GM12892 (cell line): ENCODE data around the gene CNTNAP2.

Source experiments
- DNase-seq: peaks from one replicate; pipeline ENCODE4 v3.0.0; 2011; ENCODE audit not compliant: insufficient read length
- FAIRE-seq: peaks from 2 replicates; lab custom pipeline; 2011; peaks lifted over from hg19 to GRCh38; lab: Jason Lieb, UNC
- POLR2A ChIP-seq: IDR thresholded peaks from 2 replicates; pipeline ENCODE4 v1.6.1; 2011; ENCODE audit warnings: low read depth, low read length, control low read depth
- POLR2AphosphoS5 ChIP-seq: IDR thresholded peaks from 2 replicates; pipeline ENCODE4 v1.6.1; 2011; ENCODE audit warnings: low read depth, low read length, control low read depth
- TAF1 ChIP-seq: IDR thresholded peaks from 2 replicates; pipeline ENCODE4 v1.6.1; 2011; ENCODE audit warnings: low read depth, mild to moderate bottlenecking, control low read depth, low read length, borderline replicate concordance

CNTNAP2 gene

DNA sequence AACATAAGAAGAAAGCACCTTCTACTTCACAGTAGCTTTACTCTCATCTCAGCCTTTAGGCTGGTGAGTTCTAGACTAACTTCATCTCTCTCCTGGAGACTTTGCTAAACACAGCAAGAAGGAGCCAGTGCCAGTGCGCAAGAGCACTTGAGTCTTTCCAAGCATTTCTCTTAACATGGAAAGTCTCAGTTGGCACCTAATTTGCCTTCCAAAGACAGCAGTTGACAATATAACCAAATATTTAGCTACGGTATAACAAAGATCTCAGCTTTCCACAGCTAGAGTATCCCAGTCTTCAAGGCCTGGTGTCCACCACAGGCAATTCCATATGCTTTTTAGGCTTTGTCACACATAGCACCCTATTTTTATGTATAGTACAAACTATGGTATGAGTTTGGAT, 1204.9 kb downstream of the CNTNAP2 start:
- FAIRE-seq = no peak
- DNase-seq = no peak
- TF ChIP-seq POLR2AphosphoS5 (no peak), TAF1 (no peak), POLR2A (no peak)

DNA sequence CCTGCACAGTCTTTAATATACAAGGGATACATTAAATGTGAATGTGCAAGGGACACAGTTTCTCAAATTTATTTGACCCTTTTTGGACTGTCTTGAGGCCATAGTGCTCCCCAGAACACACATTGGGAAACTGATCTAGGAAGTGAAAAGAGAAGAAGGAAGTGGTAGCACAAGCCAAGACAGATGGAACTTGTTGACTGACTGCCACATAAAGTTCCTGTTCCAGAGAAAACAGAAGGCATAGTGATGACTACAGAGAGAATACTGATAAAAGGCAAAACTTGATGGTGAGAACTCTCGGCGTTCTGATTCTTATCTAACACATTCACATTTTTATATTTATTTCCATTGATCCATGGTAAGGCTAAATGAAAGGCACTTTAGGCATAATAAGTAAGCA, 1216.4 kb downstream of the CNTNAP2 start:
- TF ChIP-seq TAF1 (no peak), POLR2AphosphoS5 (no peak), POLR2A (no peak)
- DNase-seq = no peak
- no peak for FAIRE-seq

DNA sequence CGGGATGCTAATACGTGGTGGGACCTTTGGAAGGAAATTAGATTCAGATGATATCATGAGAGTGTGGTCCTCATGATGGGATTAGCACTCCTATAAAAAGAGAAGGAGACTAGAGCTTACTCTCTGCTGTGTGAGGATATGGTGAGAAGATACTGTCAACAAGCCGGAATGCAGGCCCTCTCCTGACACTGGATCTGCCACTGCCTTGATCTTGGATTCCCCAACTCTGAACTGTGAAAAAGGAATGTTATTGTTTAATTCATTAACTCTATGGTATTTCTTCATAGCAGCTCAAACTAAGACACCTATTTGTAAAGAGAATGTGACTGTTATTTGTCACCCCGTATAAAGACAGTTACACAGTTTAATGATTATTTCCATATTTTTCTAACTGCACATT, 1246.5 kb downstream of the CNTNAP2 start:
- DNase-seq (no peak), FAIRE-seq (no peak)
- TF ChIP-seq POLR2AphosphoS5 (no peak), POLR2A (no peak), TAF1 (no peak)

DNA sequence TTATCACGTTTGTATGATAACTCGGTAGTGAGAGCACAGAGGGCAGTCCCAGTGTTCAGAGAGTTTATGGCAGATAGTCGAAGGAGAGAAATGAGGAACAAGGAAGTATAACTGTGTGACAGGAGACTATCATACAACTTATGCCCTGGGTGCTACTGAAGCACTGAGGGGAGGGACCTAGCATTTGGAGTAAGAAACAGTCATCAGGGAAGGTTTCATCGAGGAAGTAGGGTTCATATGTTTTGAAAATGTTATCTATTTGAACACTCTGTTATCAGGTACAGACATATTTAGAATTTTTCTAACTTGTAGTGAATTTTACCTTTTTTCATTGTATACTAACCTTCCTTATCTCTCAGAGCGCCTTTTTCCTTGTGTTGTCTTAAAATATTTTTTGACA, 1259.6 kb downstream of the CNTNAP2 start:
- FAIRE-seq = no peak
- no peak for TF ChIP-seq POLR2A
- no peak for TF ChIP-seq TAF1
- no peak for TF ChIP-seq POLR2AphosphoS5
- DNase-seq = no peak

DNA sequence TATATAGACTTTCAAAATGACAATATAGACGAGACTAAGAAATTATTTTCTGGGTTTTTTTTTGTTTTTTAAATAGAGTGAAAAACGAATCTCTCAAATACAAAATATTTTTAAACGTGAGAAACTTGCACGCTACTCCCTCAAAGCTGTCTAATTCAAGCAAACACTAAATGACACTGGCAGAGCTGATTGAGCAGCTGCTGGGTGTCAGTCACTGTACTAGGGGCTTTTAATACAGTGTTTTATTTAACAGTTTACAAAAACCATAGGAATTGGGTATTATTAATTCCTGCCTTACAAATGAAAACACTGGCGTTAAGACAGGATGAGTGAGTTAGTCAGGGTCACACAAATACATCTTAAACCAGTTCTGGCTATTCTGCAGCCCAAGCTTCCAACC, 1264.3 kb downstream of the CNTNAP2 start:
- FAIRE-seq = no peak
- no peak for TF ChIP-seq TAF1
- TF ChIP-seq POLR2A = no peak
- TF ChIP-seq POLR2AphosphoS5 = no peak
- no peak for DNase-seq

DNA sequence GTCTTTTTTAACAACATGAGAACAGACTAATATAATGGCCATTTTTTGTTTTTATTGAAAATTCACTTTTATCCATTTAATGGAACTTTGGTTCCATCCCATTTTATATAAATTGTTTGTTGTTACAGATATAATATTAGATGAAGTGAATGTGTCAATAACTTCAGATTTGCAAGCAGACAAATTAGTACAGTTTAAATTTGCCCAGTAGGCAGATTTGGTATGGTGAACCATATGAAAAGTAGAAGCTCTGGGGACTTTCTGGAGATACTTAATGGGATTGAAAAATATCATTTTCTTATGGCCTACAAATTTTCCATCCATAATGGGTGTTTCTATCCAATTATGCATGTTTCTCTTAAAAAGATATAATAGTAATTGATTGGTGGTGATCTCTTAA, 1277.7 kb downstream of the CNTNAP2 start:
- DNase-seq = no peak
- TF ChIP-seq TAF1 = no peak
- TF ChIP-seq POLR2AphosphoS5 = no peak
- no peak for TF ChIP-seq POLR2A
- no peak for FAIRE-seq

DNA sequence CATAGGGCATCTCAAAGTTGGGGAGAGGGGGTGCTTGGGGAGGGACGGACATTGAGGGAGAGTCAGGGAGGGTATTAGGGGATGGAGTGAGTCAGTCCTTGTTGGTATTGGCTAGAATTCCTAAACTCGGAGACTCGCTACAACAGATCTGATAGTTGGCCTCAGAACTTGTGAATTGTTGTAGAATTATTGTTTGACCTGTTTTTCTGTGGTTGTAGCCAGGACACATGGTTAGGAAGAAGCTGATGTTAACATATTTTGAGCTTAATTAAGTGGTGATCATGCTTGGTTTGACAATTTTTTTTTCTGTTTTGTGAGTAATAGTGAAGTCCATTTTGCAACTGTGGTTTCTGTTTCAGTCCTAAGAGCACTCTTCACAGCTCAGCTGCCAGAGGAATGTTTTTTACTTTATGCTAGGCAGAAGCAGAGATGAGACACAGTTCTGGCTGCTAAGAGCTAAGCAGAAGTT, 1283.7 kb downstream of the CNTNAP2 start:
- FAIRE-seq (no peak), DNase-seq (no peak)

DNA sequence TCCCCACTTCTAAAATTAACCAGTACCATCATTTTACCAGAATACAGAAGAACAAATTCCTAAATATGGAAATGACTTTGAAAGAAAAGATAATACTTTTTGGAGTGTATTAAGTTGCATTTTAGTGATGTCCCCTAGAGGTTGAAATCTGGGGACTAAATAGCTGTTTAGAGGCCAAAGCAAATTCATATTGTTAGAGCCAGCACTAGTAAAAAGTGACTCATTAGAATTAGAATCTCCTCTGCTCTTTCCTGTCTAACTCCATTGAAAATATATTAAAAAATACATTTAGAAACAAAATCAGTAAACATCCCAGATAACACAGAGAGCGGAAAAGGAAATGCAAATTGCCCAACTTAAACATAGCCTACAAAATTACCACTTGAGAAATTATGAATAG, 1284.3 kb downstream of the CNTNAP2 start:
- DNase-seq = no peak
- no peak for FAIRE-seq
- TF ChIP-seq POLR2AphosphoS5 = no peak
- TF ChIP-seq TAF1 = no peak
- TF ChIP-seq POLR2A = no peak

More for the DNA sequence above, 1283.7 kb downstream of the CNTNAP2 start:
- TF ChIP-seq TAF1 (no peak), POLR2A (no peak), POLR2AphosphoS5 (no peak)

DNA sequence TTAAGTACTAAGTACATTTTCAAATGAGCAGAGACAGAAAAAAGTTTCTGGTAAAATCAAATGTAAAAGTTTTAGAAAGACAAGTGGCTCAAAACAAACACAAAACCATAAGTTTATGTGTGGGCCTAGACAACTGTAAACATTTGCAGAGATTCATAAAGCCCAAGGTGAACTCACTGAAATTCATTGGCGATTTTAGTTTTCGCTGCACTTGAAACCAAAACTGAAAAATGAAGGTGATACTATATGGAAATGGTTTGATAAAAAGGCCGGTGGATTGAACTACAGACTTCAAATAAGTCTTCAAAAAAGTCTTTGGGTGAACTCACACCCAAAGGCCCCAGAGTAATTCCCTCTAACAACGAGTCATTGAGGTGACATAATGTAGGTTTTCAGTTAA, 1289.0 kb downstream of the CNTNAP2 start:
- no peak for TF ChIP-seq TAF1
- TF ChIP-seq POLR2AphosphoS5 = no peak
- TF ChIP-seq POLR2A = no peak
- FAIRE-seq (no peak), DNase-seq (no peak)

DNA sequence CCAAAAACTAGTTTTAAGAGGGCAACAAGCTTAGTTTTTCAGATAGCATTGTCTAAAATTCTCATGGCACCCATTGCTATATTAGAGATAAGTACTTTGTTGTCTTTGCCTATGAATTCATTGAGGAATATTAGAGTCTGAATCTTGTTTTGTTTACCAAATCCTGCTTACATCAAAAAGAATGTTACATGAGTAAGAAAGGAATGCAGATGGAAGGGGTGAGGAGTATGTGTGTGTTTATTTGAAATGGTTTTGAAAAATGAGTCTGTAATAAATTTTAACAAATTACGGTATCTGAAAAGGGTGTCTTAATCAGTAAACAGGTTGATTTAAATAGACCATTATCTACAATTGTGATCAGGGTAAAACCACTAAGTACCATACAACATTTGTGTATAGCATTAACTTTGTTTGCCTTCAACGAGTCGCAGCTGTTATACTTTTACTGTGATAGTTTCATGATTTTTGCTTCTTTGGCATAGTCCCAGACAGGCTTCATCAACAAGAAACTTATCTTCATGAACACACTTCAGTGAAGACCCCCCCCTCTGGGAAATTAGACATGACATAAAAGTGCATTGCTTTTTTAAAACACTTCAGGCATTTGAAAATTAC, 1290.0 kb downstream of the CNTNAP2 start:
- no peak for DNase-seq
- TF ChIP-seq TAF1 = no peak
- no peak for FAIRE-seq

DNA sequence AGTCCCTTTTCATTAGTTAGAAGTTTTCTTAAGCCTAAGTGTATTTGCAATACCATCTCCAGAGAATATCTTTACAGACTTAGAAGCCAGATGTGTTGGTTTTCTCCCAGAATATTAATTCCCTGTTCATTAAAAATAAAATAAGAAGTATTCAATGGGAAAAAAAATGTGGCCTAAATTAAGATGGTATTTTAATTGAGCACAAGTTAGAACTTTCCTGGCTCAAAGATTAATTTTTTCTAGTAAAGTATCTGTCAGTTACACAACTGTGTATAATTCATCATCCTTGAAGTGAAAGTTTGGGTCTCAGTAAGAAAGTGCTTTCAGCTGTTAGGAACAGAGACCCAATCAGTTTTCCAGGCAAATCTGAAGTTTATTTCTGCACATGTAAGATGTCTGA, 1294.5 kb downstream of the CNTNAP2 start:
- DNase-seq = no peak
- TF ChIP-seq TAF1 (no peak), POLR2AphosphoS5 (no peak), POLR2A (no peak)
- no peak for FAIRE-seq

DNA sequence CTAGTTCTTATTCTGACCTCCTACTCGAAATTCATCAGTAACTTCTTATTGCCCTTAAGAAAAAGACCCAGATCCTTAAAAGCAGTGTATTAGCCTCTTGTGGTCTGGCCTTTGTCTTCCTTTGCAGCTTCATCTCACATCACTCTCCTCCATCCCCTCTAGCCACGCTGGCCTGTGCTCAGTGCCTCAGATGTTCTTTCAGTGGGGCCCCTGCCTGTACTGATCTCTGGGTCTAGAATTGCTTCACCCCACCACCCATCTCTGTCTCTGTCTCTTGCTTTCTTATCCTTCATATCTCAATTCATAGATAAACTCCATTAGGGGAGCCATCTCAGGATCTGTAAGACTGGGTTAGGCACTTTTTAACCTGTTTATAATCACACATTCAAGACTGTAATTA, 1295.5 kb downstream of the CNTNAP2 start:
- TF ChIP-seq POLR2AphosphoS5 (no peak), TAF1 (no peak), POLR2A (no peak)
- DNase-seq (no peak), FAIRE-seq (no peak)
